Measurements from ENCODE around the gene SPTA1. TPM values are rescaled to one million over a fixed set of nuclear protein-coding genes. Genes with fewer than 3 reads are reported as not detected.

SPTA1 gene
- not detected in 2 replicates for total RNA-seq

DNA sequence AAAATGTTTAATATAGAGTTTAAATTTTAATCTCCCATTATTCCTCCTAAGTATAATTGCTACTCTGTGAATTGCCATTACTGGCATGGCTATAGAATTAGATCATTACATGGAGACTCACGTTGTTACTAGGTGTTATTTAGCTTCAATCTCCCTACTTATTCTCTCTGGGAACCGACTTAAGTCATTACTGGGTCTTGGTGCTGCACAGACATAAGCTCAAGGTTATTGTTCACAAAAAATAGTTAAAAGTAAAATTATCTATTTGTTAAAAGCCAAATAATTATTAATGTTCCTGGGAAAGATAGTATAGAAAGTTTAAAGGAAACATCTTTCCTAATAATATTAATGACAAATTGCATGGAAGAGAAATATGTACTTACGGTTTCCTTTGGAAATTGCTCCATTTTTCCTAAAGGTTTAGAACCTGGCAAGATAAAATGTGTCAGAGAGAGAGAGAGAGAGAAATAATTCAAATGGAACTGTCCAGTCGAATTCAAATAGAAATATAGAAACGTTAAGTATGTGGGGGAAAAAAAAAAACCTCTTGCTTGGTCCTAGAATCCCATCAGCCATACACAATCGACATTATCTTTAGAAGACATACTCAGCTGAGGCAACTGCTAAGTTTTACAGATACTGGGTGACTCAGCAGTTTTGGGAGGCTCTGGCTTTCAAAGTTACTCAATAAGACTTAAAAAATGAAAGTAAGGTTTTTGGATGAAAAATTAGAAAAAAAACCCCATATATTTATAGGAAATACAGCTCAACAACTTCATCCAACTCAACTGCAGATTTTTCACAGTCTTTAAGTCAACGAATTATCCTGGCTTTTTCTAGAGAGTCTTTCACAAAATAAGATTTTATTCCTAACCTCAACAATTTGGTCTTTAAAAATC lies at the start of gene SPTA1:
SPTA1 (minus strand) TSS at position 605 of the 899 bp plus-strand sequence; CDS start at position 407, 198 bp downstream.

DNA sequence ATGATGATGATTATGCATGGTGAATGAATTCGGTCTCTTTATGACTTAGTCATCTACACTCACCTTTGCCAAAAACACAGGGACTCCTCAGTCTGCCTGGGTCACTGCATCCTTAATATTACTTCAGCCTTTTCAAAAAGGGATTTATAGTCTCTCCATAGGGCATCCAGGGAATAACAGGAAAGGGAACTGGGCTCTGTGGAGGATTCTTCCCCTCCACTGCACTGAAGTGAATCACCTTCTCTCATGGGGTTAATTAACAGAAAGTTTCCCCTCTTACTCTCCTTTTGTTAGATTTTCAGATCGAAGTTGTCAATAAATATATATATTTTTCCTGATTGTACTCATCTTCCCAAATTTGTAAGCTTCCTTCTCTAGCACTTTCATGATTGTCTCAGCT lies 34.1 kb upstream of the SPTA1 start, which contains the start of gene OR6K3:
OR6K3 (minus strand) TSS at position 101 of the 400 bp plus-strand sequence. CDS start 2,605 bp downstream, outside the sequence.

DNA sequence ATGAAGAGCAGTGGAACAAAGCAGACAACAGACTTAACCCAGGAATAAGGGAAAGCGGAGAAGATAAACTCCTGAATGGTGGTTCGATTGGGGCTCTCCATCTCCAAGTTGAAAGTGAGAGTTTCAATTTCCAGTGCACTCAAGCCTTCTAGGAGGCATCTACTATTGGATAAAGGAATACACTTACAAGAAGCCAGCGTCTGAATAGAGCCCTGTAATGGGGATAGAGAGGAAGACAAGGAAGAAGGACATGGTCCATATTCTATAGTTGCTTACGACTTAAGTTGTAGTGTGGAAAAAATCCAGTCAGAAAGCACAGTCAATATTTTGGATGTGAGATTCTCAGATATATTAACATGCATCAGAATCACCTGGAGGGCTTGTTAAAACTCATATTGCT lies 14.0 kb upstream of the SPTA1 start, which contains the start of gene OR6K2:
OR6K2 (minus strand) TSS at position 101 of the 400 bp plus-strand sequence; CDS start at position 101, 0 bp downstream.

DNA sequence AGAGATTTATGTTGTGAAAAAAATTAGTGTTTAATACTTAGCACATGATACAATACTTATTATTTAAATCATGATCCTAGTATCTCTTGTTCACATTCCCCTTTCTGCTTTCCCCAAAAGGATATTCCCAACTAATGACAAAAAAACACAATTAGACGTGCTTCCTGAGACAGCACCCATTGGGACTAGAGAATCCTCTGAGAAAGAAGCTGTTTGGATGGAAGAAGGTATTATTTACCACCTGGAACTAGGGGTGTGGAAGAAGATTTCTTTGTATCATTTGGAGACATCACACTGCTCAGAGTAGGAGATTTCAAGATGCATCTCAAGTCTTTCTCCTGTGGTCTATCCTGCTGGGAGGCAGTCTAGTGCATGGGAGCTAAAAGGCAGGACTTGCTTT lies 81.5 kb downstream of the SPTA1 start, which contains the start of gene OR10Z1:
OR10Z1 (plus strand) TSS at position 301 of the 400 bp plus-strand sequence. CDS start 1,171 bp downstream, outside the sequence.

DNA sequence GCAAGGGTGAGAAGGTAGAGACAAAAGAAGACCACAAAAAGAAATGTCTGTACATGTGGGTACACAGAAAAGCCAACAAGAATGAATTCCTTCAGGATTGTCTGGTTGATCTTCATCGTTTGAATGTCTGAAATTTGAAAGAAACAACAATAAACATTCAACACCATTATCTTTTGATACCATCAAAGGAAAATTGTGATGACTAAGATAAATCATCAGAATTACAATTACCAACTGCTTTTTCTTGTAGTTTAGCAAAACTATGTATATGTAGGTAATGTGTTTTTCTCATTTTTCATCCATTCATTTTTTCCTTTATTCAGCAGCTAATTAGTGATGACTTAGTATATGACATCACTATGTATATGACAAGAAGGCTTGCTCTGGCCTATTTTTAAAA lies 106.8 kb downstream of the SPTA1 start, which contains the start of gene OR10X1:
OR10X1 (minus strand) TSS at position 167 of the 400 bp plus-strand sequence; CDS start at position 167, 0 bp downstream.

DNA sequence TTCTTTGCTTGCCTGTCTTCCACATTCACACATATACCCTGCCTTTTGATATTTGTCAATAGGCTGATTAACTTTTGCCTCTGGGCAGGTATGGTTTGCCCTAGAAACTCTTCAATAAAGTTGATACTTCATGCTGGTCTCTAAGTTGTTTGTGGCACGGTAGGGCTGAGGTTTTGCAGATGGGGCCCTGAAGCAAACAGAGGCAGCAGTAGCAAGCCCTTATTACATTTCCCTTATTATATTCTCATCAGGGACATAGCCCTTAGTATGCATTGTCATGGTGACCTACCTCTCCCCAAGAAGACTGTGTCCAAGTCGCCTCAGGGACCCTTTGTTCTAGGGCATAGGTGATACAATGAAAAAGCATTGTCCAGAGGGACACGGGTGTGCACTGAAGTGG lies 116.0 kb downstream of the SPTA1 start, which contains the start of gene OR6P1:
OR6P1 (minus strand) TSS at position 101 of the 400 bp plus-strand sequence. CDS start 6,976 bp downstream, outside the sequence.

Other genes with a start within 250 kb of the SPTA1 start
- gene OR10K1, start 224.9 kb downstream of the SPTA1 start, total RNA-seq: not detected in 2 replicates
- gene OR10R2, start 214.5 kb downstream of the SPTA1 start, total RNA-seq: not detected in 2 replicates
- gene OR6Y1, start 132.3 kb downstream of the SPTA1 start, total RNA-seq: not detected in 2 replicates
- gene OR6P1, start 116.1 kb downstream of the SPTA1 start, total RNA-seq: not detected in 2 replicates
- not detected in 2 replicates for gene OR10X1, start 106.8 kb downstream of the SPTA1 start, total RNA-seq
- gene OR10Z1, start 81.4 kb downstream of the SPTA1 start, total RNA-seq: not detected in 2 replicates
- gene OR6K2, start 13.9 kb upstream of the SPTA1 start, total RNA-seq: not detected in 2 replicates
- gene OR6K3, start 34.0 kb upstream of the SPTA1 start, total RNA-seq: not detected in 2 replicates
- not detected in 2 replicates for gene OR6K6, start 68.0 kb upstream of the SPTA1 start, total RNA-seq
- not detected in 2 replicates for gene OR6N1, start 85.5 kb upstream of the SPTA1 start, total RNA-seq
- not detected in 2 replicates for gene OR6N2, start 94.5 kb upstream of the SPTA1 start, total RNA-seq
- not detected in 2 replicates for gene MNDA, start 144.6 kb upstream of the SPTA1 start, total RNA-seq
- not detected in 2 replicates for gene PYHIN1, start 244.8 kb upstream of the SPTA1 start, total RNA-seq